ENCODE measurements around the gene NCBP2.

NCBP2 gene

GRCh38 chr3:196916221-196916620 lies 26.1 kb downstream of the NCBP2 start:
- H3K9ac ChIP-seq (ENCODE audit: low read length), result no peak overlapping the region
- TF ChIP-seq, protein P1, sequence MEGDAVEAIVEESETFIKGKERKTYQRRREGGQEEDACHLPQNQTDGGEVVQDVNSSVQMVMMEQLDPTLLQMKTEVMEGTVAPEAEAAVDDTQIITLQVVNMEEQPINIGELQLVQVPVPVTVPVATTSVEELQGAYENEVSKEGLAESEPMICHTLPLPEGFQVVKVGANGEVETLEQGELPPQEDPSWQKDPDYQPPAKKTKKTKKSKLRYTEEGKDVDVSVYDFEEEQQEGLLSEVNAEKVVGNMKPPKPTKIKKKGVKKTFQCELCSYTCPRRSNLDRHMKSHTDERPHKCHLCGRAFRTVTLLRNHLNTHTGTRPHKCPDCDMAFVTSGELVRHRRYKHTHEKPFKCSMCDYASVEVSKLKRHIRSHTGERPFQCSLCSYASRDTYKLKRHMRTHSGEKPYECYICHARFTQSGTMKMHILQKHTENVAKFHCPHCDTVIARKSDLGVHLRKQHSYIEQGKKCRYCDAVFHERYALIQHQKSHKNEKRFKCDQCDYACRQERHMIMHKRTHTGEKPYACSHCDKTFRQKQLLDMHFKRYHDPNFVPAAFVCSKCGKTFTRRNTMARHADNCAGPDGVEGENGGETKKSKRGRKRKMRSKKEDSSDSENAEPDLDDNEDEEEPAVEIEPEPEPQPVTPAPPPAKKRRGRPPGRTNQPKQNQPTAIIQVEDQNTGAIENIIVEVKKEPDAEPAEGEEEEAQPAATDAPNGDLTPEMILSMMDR (IDR thresholded peaks at IDR 0.05; ENCODE audit: low read depth, low read length), result no peak
- no peak for TF ChIP-seq EZH2phosphoT487 (IDR thresholded peaks at IDR 0.05; ENCODE audit: low read depth)
- no peaks in the 10 kb centered on the region; the same call in 1 of the 2 replicates for H3K9me3 ChIP-seq (ENCODE audit: insufficient read depth, low read length)
- no peaks in the 10 kb centered on the region for H4K20me1 ChIP-seq (ENCODE audit: insufficient read depth, low read length)
- H3K4me1 ChIP-seq (ENCODE audit: low read length), result peaks cover 11% of the 10 kb centered on the region
- no peak overlapping the region for H3K27ac ChIP-seq (ENCODE audit: low read length)
- H3K27me3 ChIP-seq (ENCODE audit: low read depth, low read length), result no peaks in the 10 kb centered on the region
- no peak overlapping the region for H2AFZ ChIP-seq (ENCODE audit: low read depth, low read length)
- no peak overlapping the region for H3K4me2 ChIP-seq (ENCODE audit: low read length)
- no peaks in the 10 kb centered on the region for H3K79me2 ChIP-seq (ENCODE audit: low read length)
- H3K4me3 ChIP-seq (ENCODE audit: low read length), result no peak overlapping the region
- H3K36me3 ChIP-seq (replicated peaks; ENCODE audit: low read depth, low read length), result peaks cover 26% of the 10 kb centered on the region

GRCh38 chr3:196915375-196915774 lies 27.0 kb downstream of the NCBP2 start:
- TF ChIP-seq, protein P1 (IDR thresholded peaks at IDR 0.05; ENCODE audit: low read depth, low read length), result no peak
- TF ChIP-seq EZH2phosphoT487 (IDR thresholded peaks at IDR 0.05; ENCODE audit: low read depth), result no peak
- H3K27ac ChIP-seq (ENCODE audit: low read length), result no peak overlapping the region

GRCh38 chr3:196914866-196915265 lies 27.5 kb downstream of the NCBP2 start:
- no peak for TF ChIP-seq EZH2phosphoT487 (IDR thresholded peaks at IDR 0.05; ENCODE audit: low read depth)
- TF ChIP-seq, protein P1 (IDR thresholded peaks at IDR 0.05; ENCODE audit: low read depth, low read length), result no peak
- H3K79me2 ChIP-seq (ENCODE audit: low read length), result no peaks in the 10 kb centered on the region
- H3K27me3 ChIP-seq (ENCODE audit: low read depth, low read length), result no peaks in the 10 kb centered on the region
- no peak overlapping the region for H2AFZ ChIP-seq (ENCODE audit: low read depth, low read length)
- H4K20me1 ChIP-seq (ENCODE audit: insufficient read depth, low read length), result no peaks in the 10 kb centered on the region
- no peaks in the 10 kb centered on the region for H3K4me1 ChIP-seq (ENCODE audit: low read length)
- no peak overlapping the region for H3K27ac ChIP-seq (ENCODE audit: low read length)
- peaks cover 26% of the 10 kb centered on the region for H3K36me3 ChIP-seq (replicated peaks; ENCODE audit: low read depth, low read length)
- H3K4me3 ChIP-seq (ENCODE audit: low read length), result no peak overlapping the region
- H3K9ac ChIP-seq (ENCODE audit: low read length), result no peak overlapping the region
- no peaks in the 10 kb centered on the region; the same call in 1 of the 2 replicates for H3K9me3 ChIP-seq (ENCODE audit: insufficient read depth, low read length)
- H3K4me2 ChIP-seq (ENCODE audit: low read length), result no peak overlapping the region

More at GRCh38 chr3:196915375-196915774, 27.0 kb downstream of the NCBP2 start:
- Histone ChIP-seq H3K4me3 (ENCODE audit: low read length) (no peak overlapping the region), H3K4me1 (ENCODE audit: low read length) (peaks cover 3% of the 10 kb centered on the region), H3K9me3 (ENCODE audit: insufficient read depth, low read length) (no peaks in the 10 kb centered on the region; the same call in 1 of the 2 replicates), H2AFZ (ENCODE audit: low read depth, low read length) (no peak overlapping the region), H3K79me2 (ENCODE audit: low read length) (no peaks in the 10 kb centered on the region), H4K20me1 (ENCODE audit: insufficient read depth, low read length) (no peaks in the 10 kb centered on the region), H3K4me2 (ENCODE audit: low read length) (no peak overlapping the region), H3K9ac (ENCODE audit: low read length) (no peak overlapping the region), H3K36me3 (replicated peaks; ENCODE audit: low read depth, low read length) (peaks cover 26% of the 10 kb centered on the region), H3K27me3 (ENCODE audit: low read depth, low read length) (no peaks in the 10 kb centered on the region)

DNA sequence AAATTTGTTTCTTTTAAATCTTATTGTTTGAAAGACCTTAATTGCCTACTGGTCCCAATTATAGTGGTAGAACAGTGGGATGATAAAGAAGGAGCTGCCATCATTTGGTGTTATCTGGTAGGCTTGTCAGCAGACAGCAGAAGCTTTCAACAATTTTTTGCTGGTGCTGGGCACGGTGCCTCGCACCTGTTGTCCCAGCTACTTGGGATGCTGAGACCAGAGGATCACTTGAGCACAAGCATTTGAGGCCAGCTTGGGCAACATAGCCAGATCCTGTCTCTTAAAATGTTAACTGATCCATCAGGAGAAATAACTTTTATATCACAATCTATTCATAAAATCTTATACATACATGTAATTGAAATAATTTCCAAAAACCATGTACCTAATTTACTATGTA lies 38.6 kb downstream of the NCBP2 start:
- Histone ChIP-seq H3K9ac (ENCODE audit: low read length) (no peak overlapping the region), H3K9me3 (ENCODE audit: insufficient read depth, low read length) (no peaks in the 10 kb centered on the region), H3K4me1 (ENCODE audit: low read length) (no peaks in the 10 kb centered on the region), H3K27ac (ENCODE audit: low read length) (no peak overlapping the region), H3K27me3 (ENCODE audit: low read depth, low read length) (no peaks in the 10 kb centered on the region), H3K4me3 (ENCODE audit: low read length) (no peak overlapping the region), H3K4me2 (ENCODE audit: low read length) (no peak overlapping the region), H4K20me1 (ENCODE audit: insufficient read depth, low read length) (no peaks in the 10 kb centered on the region), H2AFZ (ENCODE audit: low read depth, low read length) (no peak overlapping the region), H3K79me2 (ENCODE audit: low read length) (no peaks in the 10 kb centered on the region), H3K36me3 (replicated peaks; ENCODE audit: low read depth, low read length) (peaks cover 35% of the 10 kb centered on the region)
- no peak for TF ChIP-seq EZH2phosphoT487 (IDR thresholded peaks at IDR 0.05; ENCODE audit: low read depth)
- TF ChIP-seq, protein P1 (IDR thresholded peaks at IDR 0.05; ENCODE audit: low read depth, low read length), result no peak

All from OCI-LY3 (cell line).